Measurements from ENCODE around the gene HOOK1.
A peak's percentile ranks its signal among the peaks of the same experiment; 100 is the strongest.

HOOK1 gene

GRCh38 chr1:59814901-59815825, at the start of gene HOOK1:
Gene HOOK1, plus strand, starts transcription at chr1:59814949. Its CDS starts 169 bp downstream, at chr1:59815118.
- peak within 1 kb of the TSS; percentile 22 for H3K4me3 ChIP-seq (ENCODE audit: low read depth, low read length)
- no peak for DNase-seq (ENCODE audit: low read depth)

- no peak for DNase-seq (ENCODE audit: low read depth)
- H3K4me3 ChIP-seq (ENCODE audit: low read depth, low read length): no peak overlapping the region
Observed at GRCh38 chr1:59765011-59765730, 49.6 kb upstream of the HOOK1 start.

- DNase-seq (ENCODE audit: low read depth): no peak
- no peak overlapping the region for H3K4me3 ChIP-seq (ENCODE audit: low read depth, low read length)
Observed at GRCh38 chr1:59766227-59766855, 48.4 kb upstream of the HOOK1 start.

- H3K4me3 ChIP-seq (ENCODE audit: low read depth, low read length): no peak overlapping the region
- no peak for DNase-seq (ENCODE audit: low read depth)
Observed at GRCh38 chr1:59767119-59767518, 47.6 kb upstream of the HOOK1 start.

GRCh38 chr1:59768792-59769735, 45.7 kb upstream of the HOOK1 start:
- no peak for DNase-seq (ENCODE audit: low read depth)
- no peak overlapping the region for H3K4me3 ChIP-seq (ENCODE audit: low read depth, low read length)

- H3K4me3 ChIP-seq (ENCODE audit: low read depth, low read length): no peak overlapping the region
- no peak for DNase-seq (ENCODE audit: low read depth)
Observed at GRCh38 chr1:59769736-59770095, 45.0 kb upstream of the HOOK1 start.

GRCh38 chr1:59771361-59771760, 43.4 kb upstream of the HOOK1 start:
- no peak for DNase-seq (ENCODE audit: low read depth)
- no peak overlapping the region for H3K4me3 ChIP-seq (ENCODE audit: low read depth, low read length)

- DNase-seq (ENCODE audit: low read depth): no peak
- H3K4me3 ChIP-seq (ENCODE audit: low read depth, low read length): no peak overlapping the region
Observed at GRCh38 chr1:59775480-59775879, 39.3 kb upstream of the HOOK1 start.

- no peak for DNase-seq (ENCODE audit: low read depth)
- no peak overlapping the region for H3K4me3 ChIP-seq (ENCODE audit: low read depth, low read length)
Observed at GRCh38 chr1:59776960-59777852, 37.5 kb upstream of the HOOK1 start.

GRCh38 chr1:59779949-59780348, 34.8 kb upstream of the HOOK1 start:
- no peak for DNase-seq (ENCODE audit: low read depth)

GRCh38 chr1:59788825-59789224, 25.9 kb upstream of the HOOK1 start:
- DNase-seq (ENCODE audit: low read depth): no peak
- H3K4me3 ChIP-seq (ENCODE audit: low read depth, low read length): no peak overlapping the region

More at GRCh38 chr1:59779949-59780348, 34.8 kb upstream of the HOOK1 start:
- no peak overlapping the region for H3K4me3 ChIP-seq (ENCODE audit: low read depth, low read length)

GRCh38 chr1:59798600-59798999, 16.1 kb upstream of the HOOK1 start:
- H3K4me3 ChIP-seq (ENCODE audit: low read depth, low read length): no peak overlapping the region
- DNase-seq (ENCODE audit: low read depth): no peak

- no peak for DNase-seq (ENCODE audit: low read depth)
- H3K4me3 ChIP-seq (ENCODE audit: low read depth, low read length): no peak overlapping the region
Observed at GRCh38 chr1:59803458-59804038, 11.2 kb upstream of the HOOK1 start.

GRCh38 chr1:59804301-59804700, 10.4 kb upstream of the HOOK1 start:
- no peak overlapping the region for H3K4me3 ChIP-seq (ENCODE audit: low read depth, low read length)
- no peak for DNase-seq (ENCODE audit: low read depth)

GRCh38 chr1:59805554-59805953, 9.2 kb upstream of the HOOK1 start:
- no peak overlapping the region for H3K4me3 ChIP-seq (ENCODE audit: low read depth, low read length)
- no peak for DNase-seq (ENCODE audit: low read depth)

GRCh38 chr1:59814180-59814900, 409 bp upstream of the HOOK1 start:
- DNase-seq (ENCODE audit: low read depth): no peak
- H3K4me3 ChIP-seq (ENCODE audit: low read depth, low read length): peak overlapping the region; percentile 20

- DNase-seq (ENCODE audit: low read depth): no peak
- H3K4me3 ChIP-seq (ENCODE audit: low read depth, low read length): no peak overlapping the region
Observed at GRCh38 chr1:59815892-59816291, 1.1 kb downstream of the HOOK1 start.
